ENCODE measurements around the gene SORCS2. TPM values are rescaled to one million over a fixed set of nuclear protein-coding genes. Genes with fewer than 3 reads are reported as not detected.

SORCS2 gene
- total and polyA plus RNA-seq, 12 donors, result 0.67 to 15.5 (median 1.3) TPM

DNA sequence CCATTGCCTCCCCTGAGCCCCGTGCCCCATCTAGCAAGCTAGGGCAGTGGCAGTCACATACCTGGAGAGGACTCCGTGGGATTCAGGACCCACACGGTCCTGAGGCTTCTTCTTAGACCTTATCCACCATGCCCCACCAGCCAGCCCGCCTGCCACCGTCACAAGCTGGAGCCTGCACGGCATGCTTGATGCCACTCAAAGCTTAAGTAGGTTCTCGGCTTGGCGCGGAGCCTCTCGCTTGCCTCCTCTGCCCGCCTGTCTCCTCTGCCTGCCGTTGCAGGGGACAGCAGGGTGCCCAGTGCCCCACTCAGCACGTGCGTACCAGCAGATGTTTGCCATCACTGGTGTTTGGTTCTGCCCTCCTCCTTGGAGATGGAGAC, 228.3 kb downstream of the SORCS2 start:
- Histone ChIP-seq H3K9me3 (replicated peaks in 1 of 3) (no peaks in the 10 kb centered on the region), H3K27ac (no peak overlapping the region), H3K27me3 (no peaks in the 10 kb centered on the region), H3K36me3 (replicated peaks in 1 of 2) (no peaks in the 10 kb centered on the region), H3K4me1 (replicated peaks in 1 of 2) (no peaks in the 10 kb centered on the region), H3K4me3 (no peak overlapping the region)
- peak in 3 of 7 donors; percentile 2 to 11 (median 5) for DNase-seq
- 82 to 93% (median 86%) methylated on average over 3 to 14 of the region's 14 CpGs for WGBS, 4 donors
- intact Hi-C loops (cut with DNase I), result no loop called here
- TF ChIP-seq, protein P1, sequence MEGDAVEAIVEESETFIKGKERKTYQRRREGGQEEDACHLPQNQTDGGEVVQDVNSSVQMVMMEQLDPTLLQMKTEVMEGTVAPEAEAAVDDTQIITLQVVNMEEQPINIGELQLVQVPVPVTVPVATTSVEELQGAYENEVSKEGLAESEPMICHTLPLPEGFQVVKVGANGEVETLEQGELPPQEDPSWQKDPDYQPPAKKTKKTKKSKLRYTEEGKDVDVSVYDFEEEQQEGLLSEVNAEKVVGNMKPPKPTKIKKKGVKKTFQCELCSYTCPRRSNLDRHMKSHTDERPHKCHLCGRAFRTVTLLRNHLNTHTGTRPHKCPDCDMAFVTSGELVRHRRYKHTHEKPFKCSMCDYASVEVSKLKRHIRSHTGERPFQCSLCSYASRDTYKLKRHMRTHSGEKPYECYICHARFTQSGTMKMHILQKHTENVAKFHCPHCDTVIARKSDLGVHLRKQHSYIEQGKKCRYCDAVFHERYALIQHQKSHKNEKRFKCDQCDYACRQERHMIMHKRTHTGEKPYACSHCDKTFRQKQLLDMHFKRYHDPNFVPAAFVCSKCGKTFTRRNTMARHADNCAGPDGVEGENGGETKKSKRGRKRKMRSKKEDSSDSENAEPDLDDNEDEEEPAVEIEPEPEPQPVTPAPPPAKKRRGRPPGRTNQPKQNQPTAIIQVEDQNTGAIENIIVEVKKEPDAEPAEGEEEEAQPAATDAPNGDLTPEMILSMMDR (IDR thresholded peaks at IDR 0.05), result no peak
- no peak for TF ChIP-seq POLR2A (IDR thresholded peaks at IDR 0.05)

DNA sequence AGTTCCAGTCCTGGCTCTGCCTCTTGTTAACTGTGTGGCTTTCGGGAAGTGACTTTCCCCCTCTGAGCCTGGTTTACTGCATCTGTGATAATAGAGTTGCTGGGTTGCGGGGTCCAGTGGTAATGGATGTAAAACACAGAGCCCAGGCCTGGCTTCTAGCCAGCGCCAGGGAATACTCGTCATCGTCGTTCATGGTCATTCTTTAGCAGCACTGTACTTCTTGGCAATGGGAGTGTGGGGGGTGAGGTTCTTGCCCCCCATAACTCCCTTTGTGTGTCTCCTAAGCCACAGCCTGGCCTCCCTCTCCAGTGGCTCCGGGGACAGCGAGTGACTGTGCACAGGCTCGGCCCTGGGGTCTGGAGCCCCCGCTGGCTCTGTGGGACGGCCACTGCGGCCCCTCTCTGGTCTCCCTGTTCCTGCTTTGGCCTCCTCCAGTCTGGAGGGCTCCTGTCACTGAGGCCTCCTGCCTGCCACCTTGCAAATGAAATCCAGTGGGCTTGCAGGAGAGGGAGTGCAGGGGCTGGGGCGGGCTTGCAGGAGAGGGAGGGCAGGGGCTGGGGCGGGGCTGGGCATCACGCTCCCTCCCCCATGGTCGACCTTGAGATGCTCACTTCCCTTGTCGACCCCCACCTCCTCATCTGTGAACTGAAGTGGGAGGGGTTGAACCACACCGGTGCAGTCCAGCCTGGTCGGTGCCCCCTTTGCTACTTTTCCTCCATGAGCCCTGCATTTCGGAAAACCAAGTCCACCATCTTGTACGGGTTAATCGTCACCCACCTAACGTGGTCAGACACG, 229.2 kb downstream of the SORCS2 start:
- Histone ChIP-seq H3K36me3 (replicated peaks in 1 of 2) (no peaks in the 10 kb centered on the region), H3K4me1 (replicated peaks in 1 of 2) (no peaks in the 10 kb centered on the region), H3K4me3 (no peak overlapping the region), H3K9me3 (replicated peaks in 1 of 3) (no peaks in the 10 kb centered on the region), H3K27me3 (no peaks in the 10 kb centered on the region), H3K27ac (no peak overlapping the region)
- intact Hi-C loops (cut with DNase I), result no loop called here
- TF ChIP-seq POLR2A (IDR thresholded peaks at IDR 0.05), result no peak
- TF ChIP-seq, protein P1 (IDR thresholded peaks at IDR 0.05), result no peak
- WGBS, 4 donors, result 68 to 77% (median 70%) methylated on average over 14 to 24 of the region's 24 CpGs
- DNase-seq, result peak in 4 of 7 donors; percentile 1 to 21 (median 6)

DNA sequence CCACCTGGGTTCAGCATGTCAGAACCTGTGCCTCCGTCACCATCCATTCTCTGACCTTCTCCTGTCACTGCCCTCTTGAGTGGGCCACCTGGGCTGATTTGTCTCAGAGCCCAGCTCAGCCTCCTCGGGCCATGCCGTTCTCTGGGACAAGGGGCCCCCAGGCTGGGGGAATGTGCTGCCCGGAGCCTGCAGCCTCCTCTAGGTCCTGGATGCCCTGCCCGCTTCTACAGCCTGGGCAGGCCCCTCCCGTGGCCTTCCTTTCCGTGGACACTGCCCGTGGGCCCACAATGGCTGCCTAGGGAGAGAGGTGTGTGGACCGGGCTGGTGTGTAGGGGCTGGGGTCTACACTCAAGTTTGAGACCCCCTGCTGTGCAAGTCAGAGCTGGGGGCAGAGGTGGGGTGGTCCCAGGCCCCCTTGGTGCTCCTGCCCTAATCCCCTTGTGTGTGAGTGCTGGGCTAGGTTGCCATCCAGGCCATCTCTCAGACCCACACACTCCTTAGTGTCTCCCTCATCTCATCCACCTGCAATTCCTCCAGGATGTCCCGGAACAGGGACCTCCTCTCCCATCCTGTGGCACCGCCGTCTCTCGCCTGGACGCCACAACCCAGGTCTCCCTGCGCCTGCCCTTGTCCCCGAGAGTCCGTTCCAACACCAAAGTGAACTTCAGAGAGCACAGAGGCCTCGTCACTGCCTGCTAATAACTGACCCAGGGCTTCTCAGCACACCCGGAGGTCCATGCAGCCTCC, 230.0 kb downstream of the SORCS2 start:
- DNase-seq, result peak in 3 of 7 donors; percentile 4 to 35 (median 11)

DNA sequence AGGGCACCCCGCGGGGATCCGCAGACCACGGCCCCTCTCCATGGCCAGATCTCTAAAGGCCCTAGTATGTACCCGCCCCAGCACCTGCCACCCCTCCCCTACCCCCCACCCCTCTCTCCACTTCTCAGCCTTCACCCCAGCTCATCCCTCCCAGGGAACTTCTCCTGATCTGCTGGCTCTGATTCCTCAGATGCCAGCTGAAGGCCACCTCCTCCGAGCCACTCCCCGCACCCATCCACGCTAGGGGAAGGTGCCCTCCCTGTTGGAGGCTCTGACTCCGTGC, 230.5 kb downstream of the SORCS2 start:
- Histone ChIP-seq H3K9me3 (replicated peaks in 1 of 3) (no peaks in the 10 kb centered on the region), H3K4me1 (replicated peaks in 1 of 2) (no peaks in the 10 kb centered on the region), H3K27me3 (no peaks in the 10 kb centered on the region), H3K27ac (no peak overlapping the region), H3K4me3 (no peak overlapping the region), H3K36me3 (replicated peaks in 1 of 2) (no peaks in the 10 kb centered on the region)
- TF ChIP-seq, protein P1 (IDR thresholded peaks at IDR 0.05), result no peak
- TF ChIP-seq POLR2A (IDR thresholded peaks at IDR 0.05), result no peak
- WGBS, 4 donors, result 64 to 82% (median 79%) methylated on average over 6 to 9 of the region's 9 CpGs
- intact Hi-C loops (cut with DNase I), result no loop called here
- DNase-seq, result peak in 2 of 7 donors; percentile 2

More for the DNA sequence above, 230.0 kb downstream of the SORCS2 start:
- intact Hi-C loops (cut with DNase I), result no loop called here
- no peak for TF ChIP-seq POLR2A (IDR thresholded peaks at IDR 0.05)
- TF ChIP-seq, protein P1 (IDR thresholded peaks at IDR 0.05), result no peak
- no peaks in the 10 kb centered on the region for H3K27me3 ChIP-seq
- H3K9me3 ChIP-seq (replicated peaks in 1 of 3), result no peaks in the 10 kb centered on the region
- no peak overlapping the region for H3K27ac ChIP-seq
- H3K4me1 ChIP-seq (replicated peaks in 1 of 2), result no peaks in the 10 kb centered on the region
- 83 to 86% (median 84%) methylated on average over 14 to 19 of the region's 19 CpGs for WGBS, 4 donors
- H3K36me3 ChIP-seq (replicated peaks in 1 of 2), result no peaks in the 10 kb centered on the region
- no peak overlapping the region for H3K4me3 ChIP-seq
